GM19351 (cell line): ENCODE data around the gene GNLY.

Experiments
- ATAC-seq: cut with Tn5 transposase; IDR thresholded peaks from one replicate; pipeline ENCODE4 v1.9.1; 2021; ENCODE audit warnings: mild to moderate bottlenecking, moderate library complexity; ENCODE audit not compliant: unreplicated experiment

Gene GNLY

DNA sequence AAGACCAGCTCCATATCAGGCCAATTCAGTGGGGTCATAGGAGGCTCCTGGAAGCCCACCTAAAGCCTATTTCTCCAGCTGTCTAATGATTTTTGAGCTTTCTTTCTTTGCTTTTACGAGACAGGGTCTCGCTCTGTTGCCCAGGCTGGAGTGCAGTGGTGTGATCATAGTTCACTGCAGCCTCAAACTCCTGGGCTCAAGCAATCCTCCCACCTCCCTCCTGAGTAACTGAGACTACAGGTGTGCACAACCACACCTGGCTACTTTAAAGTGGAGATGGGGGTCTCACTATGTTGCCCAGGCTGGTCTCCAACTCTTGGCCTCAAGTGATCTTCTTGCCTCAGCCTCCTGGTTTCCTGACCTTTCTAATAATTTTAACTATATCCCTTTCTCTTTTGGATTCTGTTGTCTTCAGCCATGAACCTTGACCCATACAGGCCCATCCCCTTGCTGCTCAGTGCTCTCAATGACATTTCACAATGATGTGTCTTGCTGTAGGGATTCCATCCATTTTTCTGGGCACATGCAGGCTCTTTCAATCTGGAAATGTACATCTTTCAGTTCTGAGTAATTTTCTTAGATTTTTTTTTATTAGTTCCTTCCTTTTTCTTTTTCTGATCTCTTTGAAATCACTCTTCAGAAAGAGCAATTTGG lies 29.7 kb downstream of the GNLY start:
- no peak for ATAC-seq

DNA sequence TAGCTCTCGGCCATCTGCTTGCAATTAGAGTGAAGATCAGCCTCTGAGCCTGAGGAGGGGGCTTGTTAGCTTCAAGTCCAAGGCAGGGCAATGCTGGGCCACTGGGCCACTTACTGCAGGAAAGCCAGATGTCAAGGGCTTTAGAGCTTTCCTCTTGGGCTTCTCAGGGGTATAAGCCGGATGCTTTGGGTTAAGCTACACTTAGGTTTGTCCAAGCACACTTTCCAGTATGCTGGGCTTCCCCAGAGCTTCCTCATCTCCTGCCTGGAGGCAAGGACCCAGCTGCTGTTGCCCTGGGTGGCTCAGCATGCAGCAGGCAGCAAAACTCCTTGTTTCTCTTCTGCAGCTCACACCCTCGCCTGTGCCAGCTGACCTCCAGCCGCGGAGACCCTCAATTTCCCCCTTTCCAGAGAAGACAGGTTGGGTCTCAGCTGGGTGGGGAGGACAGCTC lies 30.6 kb downstream of the GNLY start:
- no peak for ATAC-seq

DNA sequence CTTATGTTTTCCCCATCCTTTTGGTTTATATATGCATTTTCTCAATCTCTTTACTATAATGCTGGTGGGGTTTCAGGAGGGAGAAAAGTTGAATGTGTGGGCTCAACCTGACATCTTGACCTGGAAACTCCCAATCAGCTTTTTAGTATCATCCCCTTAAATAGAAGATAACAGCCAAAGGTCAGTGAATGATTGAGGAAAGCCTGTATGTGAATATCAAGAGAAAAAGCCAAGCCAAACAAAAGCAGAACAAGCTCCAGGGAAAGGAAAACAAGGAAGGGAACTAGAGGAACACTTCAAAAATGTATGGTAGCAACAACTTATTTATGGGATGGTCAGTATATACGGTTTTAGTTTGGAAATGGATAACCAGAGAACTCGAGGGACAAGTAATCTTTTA lies 31.3 kb downstream of the GNLY start:
- ATAC-seq = no peak

DNA sequence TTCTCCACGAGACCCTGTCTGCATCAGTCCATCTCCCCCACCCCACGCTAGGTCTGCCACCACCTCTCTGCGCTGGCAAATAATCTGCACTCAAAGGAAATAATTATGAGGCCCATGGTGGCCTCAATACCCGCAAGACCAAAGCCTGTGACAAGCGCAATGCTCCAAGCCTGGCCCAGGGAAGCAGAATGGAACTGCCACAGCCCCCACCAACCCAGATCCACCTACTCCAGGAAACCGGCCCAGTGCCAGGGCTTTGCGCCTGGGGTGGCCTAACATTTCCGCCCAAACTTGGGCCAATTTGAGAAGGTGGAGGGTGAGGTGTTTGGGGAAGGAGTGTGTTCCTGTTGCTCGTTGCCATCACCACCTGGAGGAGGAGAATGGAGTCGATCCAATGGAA lies 33.6 kb downstream of the GNLY start:
- ATAC-seq = no peak

DNA sequence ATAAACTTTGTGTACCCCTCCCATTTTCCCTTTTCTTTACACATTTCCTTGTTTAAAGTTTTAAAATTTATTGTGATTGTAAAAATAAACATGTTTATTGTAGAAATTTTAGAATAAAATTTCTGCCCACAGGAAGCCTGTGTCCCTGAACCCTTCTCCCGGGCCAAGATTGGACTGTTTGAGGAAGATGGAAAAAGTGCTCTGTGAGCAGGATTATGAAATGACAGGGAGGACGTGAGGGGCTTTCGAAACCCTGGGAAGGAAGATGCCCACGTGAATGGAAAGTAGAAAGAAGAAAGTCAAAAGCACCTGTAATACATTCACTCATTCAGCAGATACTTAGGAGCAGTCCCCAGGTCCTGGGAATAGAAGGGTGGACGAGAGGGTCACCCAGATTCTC lies 34.2 kb downstream of the GNLY start:
- ATAC-seq = no peak

DNA sequence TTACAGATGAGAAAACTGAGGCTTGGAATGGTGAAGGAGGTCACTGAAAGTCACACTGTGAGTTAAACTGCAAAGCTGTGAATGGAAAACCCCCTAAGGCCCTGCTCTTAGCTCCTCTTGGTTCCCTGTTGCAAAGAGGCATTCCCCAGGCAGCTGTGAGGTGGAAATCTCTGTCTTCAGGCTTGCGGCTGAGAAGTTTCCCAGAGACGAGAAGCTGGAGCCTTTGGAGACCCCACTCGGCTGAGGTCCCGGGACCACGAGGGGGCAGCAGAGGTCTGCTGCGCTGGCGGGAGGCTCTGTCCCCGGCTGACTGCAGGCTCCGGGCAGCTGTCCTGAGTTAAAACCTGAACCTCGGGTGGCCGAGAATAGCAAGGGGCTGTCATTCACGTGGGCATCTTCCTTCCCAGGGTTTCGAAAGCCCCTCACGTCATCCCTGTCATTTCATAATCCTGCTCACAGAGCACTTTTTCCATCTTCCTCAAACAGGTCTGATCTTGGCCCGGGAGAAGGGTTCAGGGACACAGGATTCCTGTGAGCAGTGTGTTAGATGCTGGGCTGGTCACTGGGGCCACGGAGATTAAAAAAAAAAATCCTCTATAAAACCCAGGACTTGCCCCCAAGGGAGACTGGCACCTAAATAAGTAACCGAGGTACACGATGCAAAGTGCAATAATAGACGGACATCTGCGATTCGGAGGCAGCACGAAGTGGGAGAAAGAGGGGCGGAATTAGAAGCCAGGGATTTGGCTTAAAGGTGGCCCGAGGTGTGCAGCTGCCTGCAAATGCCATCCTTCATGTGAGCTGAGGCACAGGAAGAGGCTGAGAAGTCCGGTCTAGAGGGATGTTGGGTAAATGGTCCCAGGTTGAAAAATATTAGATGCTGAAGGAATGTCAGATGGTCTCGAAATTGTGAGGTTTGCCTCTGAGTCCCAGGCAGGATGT lies 35.0 kb downstream of the GNLY start:
- no peak for ATAC-seq

DNA sequence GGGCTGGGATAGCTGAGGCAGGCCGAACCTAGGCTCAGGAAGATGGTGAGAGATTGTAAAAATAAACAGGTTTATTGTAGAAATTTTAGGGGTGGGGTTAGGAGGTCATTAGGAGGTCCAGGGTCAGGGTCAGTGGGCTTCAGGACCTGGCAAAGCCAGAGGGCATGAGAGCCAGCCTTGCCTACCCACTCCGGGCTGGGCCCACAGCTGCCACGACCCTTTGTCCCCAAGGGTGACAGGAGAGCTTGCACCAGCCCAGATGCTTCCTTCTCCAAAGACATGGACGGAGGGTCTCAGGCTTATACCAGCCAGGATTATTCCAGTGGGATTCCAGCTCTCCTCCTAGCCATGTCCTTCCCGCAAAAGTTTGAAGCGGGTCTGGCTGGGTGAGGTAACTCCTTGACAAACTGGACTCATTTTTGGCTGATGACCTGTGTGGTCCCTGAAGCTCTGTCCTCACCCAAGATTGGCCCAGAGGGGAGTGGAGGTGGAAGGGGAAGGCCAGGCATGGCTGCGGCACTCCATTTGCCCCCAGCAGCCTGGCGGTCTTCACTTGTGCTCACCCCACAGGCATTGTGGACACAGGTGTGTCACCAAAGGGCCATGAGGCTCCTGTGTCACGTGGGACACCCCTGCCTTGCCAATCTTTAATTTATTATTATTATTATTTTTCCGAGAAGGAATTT lies 35.8 kb downstream of the GNLY start:
- no peak for ATAC-seq

DNA sequence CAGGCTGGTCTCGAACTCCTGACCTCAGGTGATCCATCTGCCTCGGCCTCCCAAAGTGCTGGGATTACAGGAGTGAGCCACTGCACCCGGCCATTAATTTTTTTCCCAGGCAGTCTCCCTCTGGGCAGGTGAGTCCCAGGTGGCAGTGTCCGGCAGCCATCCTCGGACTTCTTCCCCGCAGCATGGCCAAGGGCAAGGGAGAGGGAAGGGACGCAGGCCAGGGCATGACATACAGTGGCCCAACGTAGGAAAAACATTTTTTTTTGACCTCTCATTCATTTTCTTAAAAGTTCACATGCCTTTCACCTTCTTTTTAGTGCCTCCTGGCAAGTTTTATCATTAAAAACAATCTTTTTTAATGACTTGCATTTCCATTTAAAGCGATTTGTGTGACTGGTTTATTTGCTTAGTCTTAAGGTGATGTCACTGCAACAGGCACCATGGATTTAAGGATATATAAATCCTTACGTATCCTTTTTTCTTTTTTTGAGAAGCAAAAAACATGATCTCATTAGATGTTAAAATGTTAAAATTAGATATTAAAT lies 36.6 kb downstream of the GNLY start:
- no peak for ATAC-seq

DNA sequence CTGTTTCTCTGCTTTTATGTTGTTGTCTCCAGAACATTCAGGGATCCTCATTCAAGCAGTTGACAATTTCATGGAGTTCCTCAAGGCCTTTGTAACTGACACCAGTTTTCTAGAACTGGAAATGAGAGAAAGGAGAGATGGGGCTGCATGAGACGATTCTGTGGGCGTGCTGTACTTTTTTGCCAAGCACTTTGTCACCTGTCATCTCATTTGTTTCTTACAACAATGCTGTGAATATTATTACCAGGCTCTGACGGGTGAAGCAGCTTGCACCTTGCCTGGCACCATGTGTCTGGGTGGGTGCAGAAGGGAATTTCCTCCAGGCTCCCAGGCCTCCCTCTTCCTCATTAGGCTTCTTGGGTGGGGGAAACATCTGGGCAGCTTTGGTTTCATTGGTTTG lies 37.4 kb downstream of the GNLY start:
- ATAC-seq = no peak

DNA sequence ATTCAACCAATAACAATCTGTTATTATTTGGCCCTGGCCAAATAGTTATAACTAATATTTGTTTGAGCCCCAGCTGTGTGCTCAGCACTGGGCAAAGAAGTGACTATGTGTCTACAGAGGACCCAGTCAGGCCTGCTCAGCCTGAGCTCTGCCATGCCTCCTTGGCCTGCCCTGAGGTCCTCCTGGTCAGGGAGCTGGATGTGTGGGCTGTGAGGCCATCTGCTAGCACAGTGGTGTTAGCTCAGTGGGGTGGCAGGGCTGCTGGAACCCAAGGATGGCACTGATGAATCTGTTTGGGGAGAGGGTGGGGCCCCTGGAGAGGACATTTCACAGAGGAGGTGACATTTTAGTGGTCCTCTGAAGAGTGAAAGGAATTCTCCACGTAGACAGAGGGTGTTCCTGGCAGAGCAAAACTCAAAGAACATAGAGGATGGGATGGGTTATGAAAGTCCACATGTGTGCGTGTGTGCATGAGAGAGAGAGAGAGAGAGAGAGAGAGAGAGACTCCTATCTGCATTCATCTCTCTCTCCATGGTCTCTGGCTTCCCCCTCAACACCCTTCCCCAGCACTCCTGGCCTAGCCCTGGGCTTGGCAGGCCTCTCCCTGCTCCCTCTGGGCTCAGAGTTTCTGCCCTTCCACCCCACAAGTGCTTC lies 38.4 kb downstream of the GNLY start:
- no peak for ATAC-seq

DNA sequence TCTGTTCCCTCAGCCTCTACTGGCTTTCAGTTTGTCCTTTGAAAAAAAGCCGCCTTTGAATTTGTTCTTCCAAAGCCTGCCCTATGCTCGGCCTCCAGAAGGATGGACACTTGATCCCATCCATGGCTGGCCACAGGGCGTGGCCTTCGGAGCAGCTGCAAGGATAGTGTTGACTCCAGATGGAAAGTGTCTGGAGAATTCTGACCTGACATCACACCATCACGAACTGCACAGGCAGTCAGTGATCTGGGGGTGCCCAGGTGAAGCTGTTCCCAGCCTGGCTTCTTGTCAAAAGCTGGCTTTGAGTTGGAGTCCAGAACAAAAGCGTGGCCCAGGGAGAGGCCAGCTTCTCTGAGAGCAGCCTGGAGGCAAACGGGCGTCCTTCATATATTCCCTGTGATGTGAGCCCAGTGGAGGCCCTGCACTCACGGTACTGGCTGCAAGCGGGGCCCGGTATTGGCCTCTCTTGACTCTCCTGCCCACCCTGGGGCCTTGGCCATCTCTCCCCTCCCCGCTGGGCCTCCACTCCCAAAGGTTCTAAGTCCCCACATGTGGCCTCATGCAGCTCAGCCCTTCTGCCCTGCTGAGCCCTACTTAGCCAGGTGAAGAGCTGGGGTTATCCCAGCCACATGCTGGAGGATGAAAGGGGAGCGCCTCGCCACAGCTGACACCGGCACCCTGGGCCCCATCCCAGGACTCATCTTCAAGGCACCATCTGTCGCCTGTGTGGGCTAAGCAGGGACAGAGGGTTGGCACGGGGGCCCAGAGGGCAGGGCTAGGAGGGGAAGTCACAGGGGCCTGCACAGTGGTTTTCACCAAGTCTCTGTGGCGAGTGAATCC lies 39.2 kb downstream of the GNLY start:
- ATAC-seq = no peak

DNA sequence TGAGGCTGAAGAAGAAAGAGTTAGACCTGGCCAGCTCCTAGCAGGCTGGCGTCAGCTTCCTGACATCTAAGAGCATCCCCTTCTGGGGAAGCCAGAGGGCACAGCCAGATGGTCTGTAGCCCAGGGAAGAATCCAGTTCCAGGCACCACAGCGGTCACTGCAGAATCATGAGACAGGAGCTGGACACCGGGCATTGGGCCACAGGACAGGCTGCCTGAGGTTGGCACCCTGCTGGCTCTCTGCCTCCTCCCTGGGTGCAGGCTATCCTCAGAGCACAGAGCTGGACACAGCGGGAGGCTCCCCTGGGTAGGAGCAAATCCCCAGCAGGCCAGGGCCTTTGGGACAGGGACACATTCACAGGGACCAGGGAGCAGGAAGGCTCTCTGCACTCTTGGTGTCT lies 39.9 kb downstream of the GNLY start:
- ATAC-seq = no peak

DNA sequence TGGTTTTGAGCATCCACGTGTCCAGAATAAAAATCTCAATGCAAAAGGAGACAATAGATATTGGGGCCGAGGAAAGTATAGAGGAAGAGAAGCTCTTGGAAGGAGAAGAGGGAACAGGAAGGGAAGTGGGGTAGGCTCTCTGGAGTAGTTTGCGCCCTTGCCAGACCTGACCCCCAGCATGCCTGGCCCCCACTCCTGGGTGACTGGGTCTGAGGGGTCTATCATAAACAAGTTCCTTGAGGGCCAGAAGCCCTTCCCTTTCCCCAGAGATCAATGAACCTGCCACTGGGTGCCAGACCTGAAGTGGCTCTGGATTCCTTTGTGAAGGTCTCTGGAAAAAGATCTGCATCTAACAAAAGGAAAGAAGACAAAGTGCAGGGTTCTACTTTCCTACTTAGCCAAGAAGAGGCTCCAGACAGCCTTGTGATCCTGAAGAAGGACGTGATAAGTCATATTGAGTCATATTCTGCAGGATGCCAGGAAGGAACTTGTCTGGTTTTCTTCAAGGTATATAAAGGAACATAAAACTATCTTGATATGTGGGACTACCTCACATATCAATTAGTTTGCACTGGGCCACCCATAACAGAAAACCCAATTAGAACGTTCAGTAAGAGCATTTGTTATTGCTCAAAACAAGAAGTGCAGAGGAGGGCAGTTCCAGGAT lies 40.9 kb downstream of the GNLY start:
- no peak for ATAC-seq

DNA sequence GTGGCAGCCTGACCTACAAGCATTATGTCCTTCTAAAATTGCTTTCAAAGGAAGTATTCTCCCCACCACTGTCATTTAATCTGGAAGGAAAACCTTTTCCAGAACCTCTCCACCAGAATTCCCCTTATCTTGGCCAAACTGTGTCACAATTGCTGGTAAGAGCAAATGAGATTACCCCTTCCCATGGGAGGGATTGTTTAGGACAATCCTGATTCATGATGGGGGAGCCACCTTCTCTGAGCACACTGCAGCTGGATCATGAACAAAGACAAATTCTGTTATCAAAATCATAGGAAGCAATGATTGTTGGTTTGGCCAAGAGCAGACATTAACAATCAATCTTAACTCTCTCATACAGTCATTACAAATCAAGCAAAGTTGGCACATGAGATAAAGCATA lies 41.5 kb downstream of the GNLY start:
- ATAC-seq = no peak

DNA sequence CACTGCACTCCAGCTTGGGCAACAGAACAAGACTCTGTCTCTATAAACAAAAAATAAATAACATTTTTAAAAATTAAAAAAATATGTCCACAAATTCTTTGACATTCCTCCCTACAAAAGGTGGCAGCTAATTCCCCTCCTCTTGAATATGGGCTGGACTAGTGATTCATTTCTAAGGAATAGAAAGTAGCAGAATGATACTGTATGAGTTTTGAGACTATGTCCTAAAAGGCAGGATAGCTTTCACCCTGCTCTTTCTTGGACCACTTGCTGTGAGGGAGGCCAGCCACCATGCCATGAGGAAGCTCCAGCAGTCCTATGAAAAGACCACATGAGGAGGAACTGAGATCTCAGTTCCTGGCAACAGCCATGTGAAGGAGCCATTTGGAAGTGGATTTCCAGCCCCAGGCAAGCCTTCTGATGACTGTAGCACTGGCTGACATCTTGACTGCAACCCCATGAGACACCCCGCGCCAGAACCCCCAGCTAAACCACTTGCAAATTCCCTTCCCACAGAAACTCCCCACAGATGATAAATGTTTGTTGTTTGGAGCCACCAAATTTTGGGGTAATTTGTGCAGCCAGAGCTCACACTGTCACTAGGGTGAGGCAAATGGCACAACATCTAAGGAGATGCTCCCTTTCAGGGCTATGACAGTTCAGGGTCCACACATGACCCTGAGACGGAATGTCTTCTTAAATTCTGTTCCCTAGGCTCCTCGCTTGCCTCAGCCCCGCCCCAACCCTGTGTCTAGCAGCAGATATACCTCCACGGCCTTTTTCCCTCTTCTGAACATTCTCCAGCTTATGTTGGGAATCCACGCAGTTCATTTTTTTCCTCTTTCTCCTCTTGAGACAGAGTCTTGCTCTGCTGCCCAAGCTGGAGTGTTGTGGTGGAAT lies 42.5 kb downstream of the GNLY start:
- no peak for ATAC-seq

DNA sequence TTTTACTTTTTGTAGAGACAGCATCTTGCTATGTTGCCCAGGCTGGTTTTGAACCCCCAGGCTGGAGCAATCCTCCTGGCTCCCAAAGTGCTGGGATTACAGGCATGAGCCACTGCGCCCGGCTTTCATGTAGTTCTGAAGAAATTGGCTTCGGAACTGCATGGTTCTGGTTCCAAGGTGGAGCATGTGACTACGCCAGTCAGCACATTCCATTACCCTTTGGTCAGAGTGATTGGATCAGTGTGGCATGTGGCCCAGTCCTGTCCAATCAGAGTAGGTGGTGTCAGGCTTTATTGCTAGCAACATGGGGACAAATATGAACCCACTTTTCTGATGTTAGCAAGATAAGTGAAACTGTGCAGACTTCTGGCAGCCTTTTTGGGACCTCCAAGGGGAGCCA lies 43.3 kb downstream of the GNLY start:
- ATAC-seq = no peak

DNA sequence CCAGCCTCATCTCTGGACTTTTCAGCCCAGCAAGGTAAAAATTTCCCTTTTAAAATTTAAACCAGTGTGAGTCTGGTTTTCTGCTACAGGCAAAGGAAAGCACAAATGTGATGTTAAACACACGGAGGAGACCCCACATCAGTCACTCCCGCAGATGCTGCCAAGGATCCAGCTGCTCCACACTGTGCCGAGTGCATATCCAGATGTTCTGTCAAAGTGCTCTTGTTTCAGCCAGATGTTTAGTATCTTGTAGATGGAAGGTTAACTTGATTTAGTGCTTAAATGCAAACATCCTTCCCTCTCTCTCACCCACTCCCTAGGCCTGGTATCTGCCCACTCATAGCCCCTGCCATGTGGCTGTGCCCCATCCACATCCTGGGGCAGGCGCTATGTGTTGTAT lies 43.8 kb downstream of the GNLY start:
- ATAC-seq = no peak

DNA sequence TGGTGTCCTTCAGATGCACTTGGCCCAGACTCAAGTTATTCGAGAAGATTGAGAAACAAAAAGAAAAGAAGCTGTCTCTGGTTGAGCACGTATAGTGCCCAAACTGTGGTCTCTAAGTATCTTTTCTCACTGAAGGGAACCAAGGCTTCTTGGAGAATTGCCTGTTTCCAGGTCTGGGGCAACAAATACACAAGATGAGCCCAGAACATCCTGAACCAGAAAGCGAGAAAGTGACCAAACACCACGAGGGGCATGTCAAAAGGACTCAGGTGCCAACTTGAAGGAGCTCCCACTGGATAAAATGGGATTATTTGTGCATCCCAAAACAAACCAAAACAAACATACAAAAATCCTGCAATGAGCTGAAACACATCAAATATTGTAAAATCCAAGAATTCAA lies 46.0 kb downstream of the GNLY start:
- ATAC-seq = no peak
